CD4-positive, alpha-beta T cell (primary cell): ENCODE results near the gene RBBP4. TPM values are rescaled to one million over a fixed set of nuclear protein-coding genes. Genes with fewer than 3 reads are reported as not detected.

ENCODE experiments used
- ATAC-seq: fragments of 200-7000 bp; cut with Tn5 transposase; one replicate; pipeline ENCODE4 v1.10.0; 2022; ENCODE audit warnings: mild to moderate bottlenecking; ENCODE audit not compliant: poor library complexity
- CTCF ChIA-PET: fragments of 350-600 bp; sonication (Branson Sonifier 250); formaldehyde crosslinking; loops from one replicate; lab custom pipeline; 2021; ENCODE audit warnings: antibody characterized with exemption, inconsistent platforms; lab: Charles Lee
- POLR2A ChIA-PET: fragments of 350-600 bp; sonication (Branson Sonifier 250); formaldehyde crosslinking; loops from one replicate; lab custom pipeline; 2021; ENCODE audit warnings: antibody characterized with exemption, inconsistent platforms; lab: Charles Lee
- DNase-seq, 14 experiments: peaks; one replicate each; pipeline ENCODE4 v3.0.0-alpha.2; 2013 to 2020; ENCODE audit warnings: mixed read lengths in 2 of 14
- H3K27ac ChIP-seq, 2 donors: one replicate each; pipeline versions ENCODE4 v1.5.1 to v1.7.0; 2013; ENCODE audit warnings: low read length in 2 of 2, low read depth in 1 of 2, mild to moderate bottlenecking in 1 of 2
- H3K27me3 ChIP-seq, 2 experiments: 1 replicate in 1 of 2; 2 replicates in 1 of 2; pipeline versions ENCODE4 v1.6.1 to v1.7.0; 2013; ENCODE audit warnings: low read length in 2 of 2, control low read depth in 1 of 2, mild to moderate bottlenecking in 1 of 2, moderate library complexity in 1 of 2; ENCODE audit not compliant: insufficient read depth in 2 of 2, control insufficient read depth in 1 of 2
- H3K36me3 ChIP-seq: one replicate; pipeline ENCODE4 v1.6.1; 2013; ENCODE audit warnings: low read length, control low read depth; ENCODE audit not compliant: insufficient read depth
- H3K4me1 ChIP-seq: one replicate; pipeline ENCODE4 v1.6.1; 2013; ENCODE audit warnings: low read length, control low read depth; ENCODE audit not compliant: insufficient read depth
- H3K4me3 ChIP-seq: one replicate; pipeline ENCODE4 v1.5.1; 2013; ENCODE audit warnings: mild to moderate bottlenecking, low read length, moderate library complexity
- H3K9me3 ChIP-seq, 2 experiments: 1 replicate in 1 of 2; 2 replicates in 1 of 2; pipeline versions ENCODE4 v1.6.1 to v1.7.0; 2013; ENCODE audit warnings: low read length in 2 of 2, mild to moderate bottlenecking in 2 of 2, control low read depth in 1 of 2, moderate library complexity in 1 of 2; ENCODE audit not compliant: control insufficient read depth in 1 of 2, insufficient read depth in 1 of 2
- H3K27ac Mint-ChIP-seq: one replicate; pipeline ENCODE4 v1.8.0; 2020; ENCODE audit warnings: mixed read lengths
- H3K27me3 Mint-ChIP-seq: one replicate; pipeline ENCODE4 v1.8.0; 2021; ENCODE audit warnings: mixed read lengths
- H3K36me3 Mint-ChIP-seq: one replicate; pipeline ENCODE4 v1.8.0; 2021; ENCODE audit warnings: low read depth, mixed read lengths
- H3K4me1 Mint-ChIP-seq: one replicate; pipeline ENCODE4 v1.8.0; 2021; ENCODE audit warnings: low read depth, mixed read lengths
- H3K4me3 Mint-ChIP-seq: one replicate; pipeline ENCODE4 v1.8.0; 2020; ENCODE audit warnings: mild to moderate bottlenecking, mixed read lengths
- H3K9me3 Mint-ChIP-seq: one replicate; pipeline ENCODE4 v1.8.0; 2020; ENCODE audit warnings: mixed read lengths
- CTCF ChIP-seq: fragments of 200-600 bp; IDR thresholded peaks from one replicate; pipeline ENCODE4 v1.8.0; 2022; ENCODE audit warnings: antibody characterized with exemption, mild to moderate bottlenecking
- intact Hi-C, 2 experiments: fragments of 100-400 bp; cut with DNase I in 1 of 2; cut with micrococcal nuclease in 1 of 2; formaldehyde crosslinking; loops; one replicate each; pipeline versions ENCODE4 v1.15.1 to v1.9.0; 2023 to 2025; cut with DNase I, micrococcal nuclease
- total RNA-seq, 174 experiments: library from RNA in 2 of 174; stranded (reverse) in 2 of 174; gene quantifications; one replicate each; pipeline ENCODE4 v1.2.3 and lab custom pipeline; 2021 to 2026

The RBBP4 gene
- total RNA-seq, 2 experiments from 2014 or later: 108 to 117 TPM

GRCh38 chr1:32613472-32613871 lies 37.5 kb upstream of the RBBP4 start:
- CTCF ChIA-PET: interaction anchor here (0.8 kb wide), 1 partner anchor 28 kb away, joined by 3 read pairs; no protein-coding TSS in a partner anchor
- Histone ChIP-seq H3K4me1 (peaks cover 15% of the 10 kb centered on the region), H3K36me3 (no peaks in the 10 kb centered on the region), H3K4me3 (no peak overlapping the region), H3K27ac (no peak overlapping the region), H3K9me3 (no peaks in the 10 kb centered on the region), H3K27me3 (peaks cover 3 to 5% of the 10 kb centered on the region in 2 experiments)
- intact Hi-C loops: no loop called here
- Mint-ChIP-seq H3K27me3 (no peaks in the 10 kb centered on the region), H3K27ac (no peak overlapping the region), H3K9me3 (no peaks in the 10 kb centered on the region), H3K4me3 (peak overlapping the region; percentile 72), H3K36me3 (peaks cover 4% of the 10 kb centered on the region), H3K4me1 (peaks cover 6% of the 10 kb centered on the region)
- no peak for TF ChIP-seq CTCF
- POLR2A ChIA-PET: no interaction called here
- DNase-seq (no peak), ATAC-seq (no peak)

GRCh38 chr1:32618673-32619221 lies 32.3 kb upstream of the RBBP4 start:
- TF ChIP-seq CTCF: no peak
- Mint-ChIP-seq H3K4me3 (no peak overlapping the region), H3K36me3 (peaks cover 48% of the 10 kb centered on the region), H3K4me1 (peaks cover 11% of the 10 kb centered on the region), H3K9me3 (no peaks in the 10 kb centered on the region), H3K27me3 (no peaks in the 10 kb centered on the region), H3K27ac (no peak overlapping the region)
- ATAC-seq (no peak), DNase-seq (no peak)
- H3K27me3 ChIP-seq: no peaks in the 10 kb centered on the region
- POLR2A ChIA-PET: no interaction called here
- H3K36me3 ChIP-seq: peaks cover 8% of the 10 kb centered on the region
- no peaks in the 10 kb centered on the region for H3K4me1 ChIP-seq
- no peaks in the 10 kb centered on the region for H3K9me3 ChIP-seq
- intact Hi-C loops: no loop called here
- H3K4me3 ChIP-seq: no peak overlapping the region
- H3K27ac ChIP-seq: no peak overlapping the region
- CTCF ChIA-PET: no interaction called here

GRCh38 chr1:32619701-32620485 lies 31.1 kb upstream of the RBBP4 start:
- intact Hi-C loops: no loop called here
- Histone ChIP-seq H3K9me3 (no peaks in the 10 kb centered on the region), H3K27me3 (no peaks in the 10 kb centered on the region), H3K4me3 (no peak overlapping the region), H3K36me3 (peaks cover 8% of the 10 kb centered on the region), H3K4me1 (no peaks in the 10 kb centered on the region), H3K27ac (no peak overlapping the region)
- Mint-ChIP-seq H3K4me1 (peaks cover 18% of the 10 kb centered on the region), H3K9me3 (no peaks in the 10 kb centered on the region), H3K36me3 (peaks cover 55% of the 10 kb centered on the region), H3K27ac (no peak overlapping the region), H3K27me3 (no peaks in the 10 kb centered on the region), H3K4me3 (no peak overlapping the region)
- DNase-seq: no peak
- CTCF ChIA-PET: interaction anchor here (1.2 kb wide), 1 partner anchor 92 kb away, joined by 3 read pairs; no protein-coding TSS in a partner anchor
- TF ChIP-seq CTCF: no peak
- ATAC-seq: no peak
- POLR2A ChIA-PET: no interaction called here
